HepG2 (cell line): ENCODE measurements around the gene SYPL1. TPM values are rescaled to one million over a fixed set of nuclear protein-coding genes. Genes with fewer than 3 reads are reported as not detected.

Source experiments
- ATAC-seq: fragments of 200-7000 bp; cut with Tn5 transposase; 3 replicates; pipeline ENCODE4 v1.9.1; 2020; ENCODE audit warnings: mild to moderate bottlenecking, moderate library complexity
- BruUV-seq: library from RNA; stranded (reverse); fragments of 400-500 nt; replicated peaks from 2 replicates; lab custom pipeline; 2021; lab: Mats Ljungman, UMichigan
- CTCF ChIA-PET: fragments of 300-600 bp; formaldehyde crosslinking; extraction: SDS; loops from one replicate; lab custom pipeline; 2021; ENCODE audit warnings: low total read pairs, inconsistent platforms, low intra/inter-chr PET ratio; lab: Yijun Ruan, JAX
- POLR2A ChIA-PET: fragments of 350-600 bp; sonication (Branson Sonifier 250); formaldehyde crosslinking; loops from one replicate; lab custom pipeline; 2020; ENCODE audit warnings: antibody characterized with exemption, inconsistent platforms; lab: Yijun Ruan, JAX
- DNase-seq: peaks from one replicate; pipeline ENCODE4 v3.0.0-alpha.2; 2015; ENCODE audit warnings: low spot score
- FAIRE-seq: peaks from 3 replicates; lab custom pipeline; 2011; peaks lifted over from hg19 to GRCh38; lab: Jason Lieb, UNC
- H2AFZ ChIP-seq: one replicate; pipeline ENCODE4 v1.6.1; 2011; ENCODE audit warnings: low read length, inconsistent platforms
- H3K27ac ChIP-seq: fragments of 300-600 bp; 3 replicates; pipeline ENCODE4 v1.8.0; 2011; ENCODE audit warnings: mixed run types, mild to moderate bottlenecking, mixed read lengths, low read length, inconsistent platforms; ENCODE audit not compliant: insufficient read depth; ENCODE audit errors: extremely low read length
- H3K27me3 ChIP-seq, 2 experiments: fragments of 200-600 bp in 1 of 2; 2 replicates in 1 of 2; 3 replicates in 1 of 2; pipeline versions ENCODE4 v1.6.0 to v1.8.0; 2011; ENCODE audit warnings: low read length in 2 of 2, mild to moderate bottlenecking in 2 of 2, moderate library complexity in 2 of 2, inconsistent platforms in 1 of 2; ENCODE audit not compliant: insufficient read depth in 2 of 2, control insufficient read depth in 1 of 2
- H3K36me3 ChIP-seq, 2 experiments: fragments of 200-600 bp in 1 of 2; replicated peaks in 1 of 2; 2 replicates in 1 of 2; 3 replicates in 1 of 2; pipeline versions ENCODE4 v1.5.1 to v1.8.0; 2011; ENCODE audit warnings: low read length in 2 of 2, inconsistent platforms in 1 of 2; ENCODE audit not compliant: insufficient read depth in 2 of 2, control insufficient read depth in 1 of 2
- H3K4me1 ChIP-seq: 2 replicates; pipeline ENCODE4 v1.5.1; 2012; ENCODE audit warnings: low read length, inconsistent platforms; ENCODE audit not compliant: insufficient read depth
- H3K4me2 ChIP-seq: 2 replicates; pipeline ENCODE4 v1.6.0; 2011; ENCODE audit warnings: low read depth, low read length, inconsistent platforms
- H3K4me3 ChIP-seq, 3 experiments: fragments of 200-600 bp in 1 of 3; sonication (generic), shearing (Covaris generic) in 1 of 3; replicated peaks in 1 of 3; 2 replicates each; pipeline ENCODE4 v1.5.1; 2011 to 2016; ENCODE audit warnings: low read length in 3 of 3, inconsistent platforms in 2 of 3, low read depth in 2 of 3, mild to moderate bottlenecking in 2 of 3, control low read depth in 1 of 3, mixed read lengths in 1 of 3; ENCODE audit not compliant: insufficient read depth in 1 of 3
- H3K79me2 ChIP-seq: one replicate; pipeline ENCODE4 v1.6.1; 2011; ENCODE audit warnings: low read length, inconsistent platforms; ENCODE audit not compliant: insufficient read depth
- H3K9ac ChIP-seq: 2 replicates; pipeline ENCODE4 v1.6.0; 2011; ENCODE audit warnings: mild to moderate bottlenecking, low read depth, low read length, inconsistent platforms; ENCODE audit not compliant: insufficient read depth
- H3K9me3 ChIP-seq: 2 replicates; pipeline ENCODE4 v1.5.1; 2012; ENCODE audit warnings: mild to moderate bottlenecking, low read length
- H4K20me1 ChIP-seq: 2 replicates; pipeline ENCODE4 v1.6.0; 2011; ENCODE audit warnings: inconsistent platforms, mild to moderate bottlenecking, low read length, moderate library complexity; ENCODE audit not compliant: insufficient read depth
- CAMTA2 ChIP-seq: sonication (generic); formaldehyde crosslinking; IDR thresholded peaks from 2 replicates; pipeline ENCODE4 v1.4.0; 2020; ENCODE audit warnings: mild to moderate bottlenecking, missing genetic modification reagents, borderline replicate concordance
- IRF2 ChIP-seq: IDR thresholded peaks from 2 replicates; pipeline ENCODE4 v1.6.1; 2018; ENCODE audit warnings: missing genetic modification reagents, missing compliant biosample characterization
- KDM4B ChIP-seq: sonication (generic); formaldehyde crosslinking; IDR thresholded peaks from 2 replicates; pipeline ENCODE4 v1.4.0; 2020; ENCODE audit warnings: missing genetic modification reagents
- KDM5A ChIP-seq: fragments of 200-600 bp; sonication (generic); IDR thresholded peaks from 2 replicates; pipeline ENCODE4 v1.7.0; 2018; ENCODE audit warnings: antibody characterized with exemption, mild to moderate bottlenecking, low read length, borderline replicate concordance
- ZNF101 ChIP-seq: sonication (generic); formaldehyde crosslinking; IDR thresholded peaks from 2 replicates; pipeline ENCODE4 v1.4.0; 2020; ENCODE audit warnings: mild to moderate bottlenecking, low read depth, missing genetic modification reagents, borderline replicate concordance
- ZNF143 ChIP-seq: sonication (generic); formaldehyde crosslinking; IDR thresholded peaks from 2 replicates; pipeline ENCODE4 v1.4.0; 2020; ENCODE audit warnings: missing genetic modification reagents
- ZNF724P ChIP-seq: sonication (generic); formaldehyde crosslinking; IDR thresholded peaks from 2 replicates; pipeline ENCODE4 v1.8.0; 2022; ENCODE audit warnings: missing genetic modification reagents, borderline replicate concordance
- WGBS: methylation state at CpG from one replicate; pipeline ENCODE4 v1.1.6; 2017; ENCODE audit warnings: low lambda C conversion rate; 5-methylcytosine and 5-hydroxymethylcytosine counted together
- in situ Hi-C: cut with HindIII; loops from 2 replicates; pipeline ENCODE4 v1.10.0; 2017; ENCODE audit warnings: low pct_unique_long_range_greater_than_20kb; ENCODE audit not compliant: extremely low pct_ligation_motif_present
- intact Hi-C: fragments of 100-400 bp; cut with micrococcal nuclease; formaldehyde crosslinking; loops from one replicate; pipeline ENCODE4 v1.10.0; 2022; ENCODE audit not compliant: unreplicated experiment
- polyA plus RNA-seq, 8 experiments: library from polyadenylated mRNA; depleted of rRNA in 3 of 8; stranded (reverse) in 7 of 8; unstranded in 1 of 8; fragments of >200 nt; fragmentation: Illumina TruSeq in 4 of 8; extraction: Trizol in 4 of 8; gene quantifications; 2 replicates each; pipeline versions ENCODE4 v1.2.1 to v1.2.3, GENCODE V29; 2011 to 2016; ENCODE audit warnings: low read depth in 4 of 8, missing spikeins in 1 of 8, mixed read lengths in 1 of 8; ENCODE audit not compliant: insufficient read depth in 1 of 8
- total RNA-seq, 5 experiments: library from RNA; depleted of rRNA; stranded (reverse); fragments of >200 nt; fragmentation: Illumina TruSeq; extraction: Trizol; gene quantifications; 2 replicates each; pipeline ENCODE4 v1.2.3, GENCODE V29; 2016; ENCODE audit warnings: low read depth in 1 of 5
- TF ChIP-seq, protein P1 (sequence below): sonication (generic); formaldehyde crosslinking; conservative IDR thresholded peaks from 2 replicates; pipeline ENCODE4 v1.4.0; 2020; ENCODE audit warnings: missing genetic modification reagents
- TF ChIP-seq, protein P2 (sequence below): sonication (generic); formaldehyde crosslinking; IDR thresholded peaks from 2 replicates; pipeline ENCODE4 v1.4.0; 2020; ENCODE audit warnings: mild to moderate bottlenecking, missing genetic modification reagents
- TF ChIP-seq, protein P3 (sequence below): sonication (generic); formaldehyde crosslinking; IDR thresholded peaks from 2 replicates; pipeline ENCODE4 v1.4.0; 2020; ENCODE audit warnings: mild to moderate bottlenecking, missing genetic modification reagents
- TF ChIP-seq, protein P4 (sequence below): sonication (generic); formaldehyde crosslinking; IDR thresholded peaks from 2 replicates; pipeline ENCODE4 v1.5.0; 2020; ENCODE audit warnings: mild to moderate bottlenecking, missing genetic modification reagents, borderline replicate concordance
- TF ChIP-seq, protein P5 (sequence below): IDR thresholded peaks from 2 replicates; pipeline ENCODE4 v1.6.1; 2016; ENCODE audit warnings: missing genetic modification reagents, missing compliant biosample characterization

Gene SYPL1
- total and polyA plus RNA-seq, 2 of the 13 experiments (the other 11 are each of a cell fraction or from before 2014, with no cell fraction given), result 27.5 to 40.2 TPM

DNA sequence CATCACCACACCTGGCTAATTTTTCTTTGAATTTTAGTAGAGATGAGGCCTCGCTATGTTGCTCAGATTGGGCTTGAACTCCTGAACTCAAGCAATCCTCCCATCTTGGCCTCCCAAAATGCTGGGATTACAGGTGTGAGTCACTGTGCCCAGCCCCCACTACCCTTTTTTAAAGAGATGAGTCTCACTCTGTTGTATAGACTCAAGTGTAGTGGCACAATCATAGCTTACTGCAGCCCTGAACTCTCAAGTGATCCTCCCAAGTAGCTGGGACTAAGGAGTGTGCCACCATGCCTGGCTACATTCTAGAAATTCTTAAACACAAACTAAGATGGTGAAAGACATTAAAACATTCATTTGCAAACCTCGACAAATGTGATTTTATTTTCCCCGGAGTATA, 12.6 kb downstream of the SYPL1 start:
- H2AFZ ChIP-seq, result no peak overlapping the region
- no peaks in the 10 kb centered on the region for H3K27me3 ChIP-seq
- no peak overlapping the region for H3K4me2 ChIP-seq
- intact Hi-C loops, result no loop called here
- no peak for DNase-seq
- peaks cover 5 to 10% of the 10 kb centered on the region in 2 experiments; a peak in 2 of 5 replicates for H3K36me3 ChIP-seq
- no peak for ATAC-seq
- TF ChIP-seq IRF2 (no peak), CAMTA2 (no peak), ZNF143 (CRISPR knock-in tag) (no peak), ZNF724P (no peak), KDM4B (CRISPR knock-in tag) (no peak), ZNF101 (no peak), KDM5A (no peak)
- TF ChIP-seq, protein P1, sequence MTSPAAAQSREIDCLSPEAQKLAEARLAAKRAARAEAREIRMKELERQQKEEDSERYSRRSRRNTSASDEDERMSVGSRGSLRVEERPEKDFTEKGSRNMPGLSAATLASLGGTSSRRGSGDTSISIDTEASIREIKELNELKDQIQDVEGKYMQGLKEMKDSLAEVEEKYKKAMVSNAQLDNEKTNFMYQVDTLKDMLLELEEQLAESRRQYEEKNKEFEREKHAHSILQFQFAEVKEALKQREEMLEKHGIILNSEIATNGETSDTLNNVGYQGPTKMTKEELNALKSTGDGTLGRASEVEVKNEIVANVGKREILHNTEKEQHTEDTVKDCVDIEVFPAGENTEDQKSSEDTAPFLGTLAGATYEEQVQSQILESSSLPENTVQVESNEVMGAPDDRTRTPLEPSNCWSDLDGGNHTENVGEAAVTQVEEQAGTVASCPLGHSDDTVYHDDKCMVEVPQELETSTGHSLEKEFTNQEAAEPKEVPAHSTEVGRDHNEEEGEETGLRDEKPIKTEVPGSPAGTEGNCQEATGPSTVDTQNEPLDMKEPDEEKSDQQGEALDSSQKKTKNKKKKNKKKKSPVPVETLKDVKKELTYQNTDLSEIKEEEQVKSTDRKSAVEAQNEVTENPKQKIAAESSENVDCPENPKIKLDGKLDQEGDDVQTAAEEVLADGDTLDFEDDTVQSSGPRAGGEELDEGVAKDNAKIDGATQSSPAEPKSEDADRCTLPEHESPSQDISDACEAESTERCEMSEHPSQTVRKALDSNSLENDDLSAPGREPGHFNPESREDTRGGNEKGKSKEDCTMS (CRISPR knock-in tag), result no peak
- TF ChIP-seq, protein P2, sequence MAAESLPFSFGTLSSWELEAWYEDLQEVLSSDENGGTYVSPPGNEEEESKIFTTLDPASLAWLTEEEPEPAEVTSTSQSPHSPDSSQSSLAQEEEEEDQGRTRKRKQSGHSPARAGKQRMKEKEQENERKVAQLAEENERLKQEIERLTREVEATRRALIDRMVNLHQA (CRISPR knock-in tag), result no peak
- TF ChIP-seq, protein P3, sequence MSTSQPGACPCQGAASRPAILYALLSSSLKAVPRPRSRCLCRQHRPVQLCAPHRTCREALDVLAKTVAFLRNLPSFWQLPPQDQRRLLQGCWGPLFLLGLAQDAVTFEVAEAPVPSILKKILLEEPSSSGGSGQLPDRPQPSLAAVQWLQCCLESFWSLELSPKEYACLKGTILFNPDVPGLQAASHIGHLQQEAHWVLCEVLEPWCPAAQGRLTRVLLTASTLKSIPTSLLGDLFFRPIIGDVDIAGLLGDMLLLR (CRISPR knock-in tag), result no peak
- TF ChIP-seq, protein P4, sequence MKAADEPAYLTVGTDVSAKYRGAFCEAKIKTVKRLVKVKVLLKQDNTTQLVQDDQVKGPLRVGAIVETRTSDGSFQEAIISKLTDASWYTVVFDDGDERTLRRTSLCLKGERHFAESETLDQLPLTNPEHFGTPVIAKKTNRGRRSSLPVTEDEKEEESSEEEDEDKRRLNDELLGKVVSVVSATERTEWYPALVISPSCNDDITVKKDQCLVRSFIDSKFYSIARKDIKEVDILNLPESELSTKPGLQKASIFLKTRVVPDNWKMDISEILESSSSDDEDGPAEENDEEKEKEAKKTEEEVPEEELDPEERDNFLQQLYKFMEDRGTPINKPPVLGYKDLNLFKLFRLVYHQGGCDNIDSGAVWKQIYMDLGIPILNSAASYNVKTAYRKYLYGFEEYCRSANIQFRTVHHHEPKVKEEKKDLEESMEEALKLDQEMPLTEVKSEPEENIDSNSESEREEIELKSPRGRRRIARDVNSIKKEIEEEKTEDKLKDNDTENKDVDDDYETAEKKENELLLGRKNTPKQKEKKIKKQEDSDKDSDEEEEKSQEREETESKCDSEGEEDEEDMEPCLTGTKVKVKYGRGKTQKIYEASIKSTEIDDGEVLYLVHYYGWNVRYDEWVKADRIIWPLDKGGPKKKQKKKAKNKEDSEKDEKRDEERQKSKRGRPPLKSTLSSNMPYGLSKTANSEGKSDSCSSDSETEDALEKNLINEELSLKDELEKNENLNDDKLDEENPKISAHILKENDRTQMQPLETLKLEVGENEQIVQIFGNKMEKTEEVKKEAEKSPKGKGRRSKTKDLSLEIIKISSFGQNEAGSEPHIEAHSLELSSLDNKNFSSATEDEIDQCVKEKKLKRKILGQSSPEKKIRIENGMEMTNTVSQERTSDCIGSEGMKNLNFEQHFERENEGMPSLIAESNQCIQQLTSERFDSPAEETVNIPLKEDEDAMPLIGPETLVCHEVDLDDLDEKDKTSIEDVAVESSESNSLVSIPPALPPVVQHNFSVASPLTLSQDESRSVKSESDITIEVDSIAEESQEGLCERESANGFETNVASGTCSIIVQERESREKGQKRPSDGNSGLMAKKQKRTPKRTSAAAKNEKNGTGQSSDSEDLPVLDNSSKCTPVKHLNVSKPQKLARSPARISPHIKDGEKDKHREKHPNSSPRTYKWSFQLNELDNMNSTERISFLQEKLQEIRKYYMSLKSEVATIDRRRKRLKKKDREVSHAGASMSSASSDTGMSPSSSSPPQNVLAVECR (CRISPR knock-in tag), result no peak
- TF ChIP-seq, protein P5, sequence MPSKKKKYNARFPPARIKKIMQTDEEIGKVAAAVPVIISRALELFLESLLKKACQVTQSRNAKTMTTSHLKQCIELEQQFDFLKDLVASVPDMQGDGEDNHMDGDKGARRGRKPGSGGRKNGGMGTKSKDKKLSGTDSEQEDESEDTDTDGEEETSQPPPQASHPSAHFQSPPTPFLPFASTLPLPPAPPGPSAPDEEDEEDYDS, result no peak
- TF ChIP-seq, all 625 proteins: peak for 0
- Histone ChIP-seq H3K9ac (no peak overlapping the region), H3K79me2 (peaks cover 23% of the 10 kb centered on the region), H3K4me3 (no peak overlapping the region), H3K9me3 (no peaks in the 10 kb centered on the region), H3K27ac (no peak overlapping the region), H3K4me1 (peaks cover 11% of the 10 kb centered on the region), H4K20me1 (peaks cover 15% of the 10 kb centered on the region)
- BruUV-seq, result no TSS peak
- no peak for FAIRE-seq
- POLR2A ChIA-PET, result no interaction called here
- in situ Hi-C loops, result no loop called here
- CTCF ChIA-PET, result no interaction called here
- 98% methylated on average over 3 of the region's 3 CpGs for WGBS
